ENCODE data around the gene CFAP65. TPM values are rescaled to one million over a fixed set of nuclear protein-coding genes. Genes with fewer than 3 reads are reported as not detected.

Gene CFAP65
- total RNA-seq, 1 donor from 2014 or later: not detected

- Mint-ChIP-seq H3K27ac (no peak overlapping the region), H3K27me3 (ENCODE audit: low read depth) (peaks cover 94% of the 10 kb centered on the region), H3K4me1 (peaks cover 26% of the 10 kb centered on the region), H3K36me3 (no peaks in the 10 kb centered on the region), H3K9me3 (no peaks in the 10 kb centered on the region), H3K4me3 (peak overlapping the region; percentile 43)
- no peak for TF ChIP-seq CTCF (IDR thresholded peaks at IDR 0.05; ENCODE audit: unreplicated experiment)
- DNase-seq (ENCODE audit: low spot score in 2 of 2, unreplicated experiment in 2 of 2): no peak
These were observed 55.8 kb downstream of the CFAP65 start for GRCh38 chr2:218985325-218986091.

GRCh38 chr2:218985021-218985324, 56.3 kb downstream of the CFAP65 start, which contains the start of gene FEV:
Gene FEV (minus strand): TSS chr2:218985184. CDS start chr2:218985075, 109 bp downstream.
- Mint-ChIP-seq H3K36me3 (no peaks in the 10 kb centered on the region), H3K27ac (no peak within 1 kb of the TSS), H3K9me3 (no peaks in the 10 kb centered on the region), H3K27me3 (ENCODE audit: low read depth) (peaks cover 93% of the 10 kb centered on the region), H3K4me1 (peaks cover 28% of the 10 kb centered on the region), H3K4me3 (peak within 1 kb of the TSS; percentile 64)
- no peak for DNase-seq (ENCODE audit: low spot score in 2 of 2, unreplicated experiment in 2 of 2)
- TF ChIP-seq CTCF (IDR thresholded peaks at IDR 0.05; ENCODE audit: unreplicated experiment): no peak

- no peak for DNase-seq (ENCODE audit: low spot score in 2 of 2, unreplicated experiment in 2 of 2)
- H3K27ac Mint-ChIP-seq: no peak overlapping the region
- peak overlapping the region; percentile 64 for H3K4me3 Mint-ChIP-seq
- H3K9me3 Mint-ChIP-seq: no peaks in the 10 kb centered on the region
- no peak for TF ChIP-seq CTCF (IDR thresholded peaks at IDR 0.05; ENCODE audit: unreplicated experiment)
- H3K36me3 Mint-ChIP-seq: no peaks in the 10 kb centered on the region
- peaks cover 93% of the 10 kb centered on the region for H3K27me3 Mint-ChIP-seq (ENCODE audit: low read depth)
- H3K4me1 Mint-ChIP-seq: peaks cover 31% of the 10 kb centered on the region
These were observed 56.9 kb downstream of the CFAP65 start for GRCh38 chr2:218984239-218985020.

- TF ChIP-seq CTCF (IDR thresholded peaks at IDR 0.05; ENCODE audit: unreplicated experiment): no peak
- Mint-ChIP-seq H3K4me1 (peaks cover 32% of the 10 kb centered on the region), H3K27me3 (ENCODE audit: low read depth) (peaks cover 92% of the 10 kb centered on the region), H3K36me3 (no peaks in the 10 kb centered on the region), H3K27ac (no peak overlapping the region), H3K4me3 (no peak overlapping the region), H3K9me3 (no peaks in the 10 kb centered on the region)
- DNase-seq (ENCODE audit: low spot score in 2 of 2, unreplicated experiment in 2 of 2): no peak
These were observed 57.4 kb downstream of the CFAP65 start for GRCh38 chr2:218983934-218984238.

- Mint-ChIP-seq H3K9me3 (no peaks in the 10 kb centered on the region), H3K4me1 (peaks cover 32% of the 10 kb centered on the region), H3K4me3 (no peak overlapping the region), H3K27me3 (ENCODE audit: low read depth) (peaks cover 92% of the 10 kb centered on the region), H3K36me3 (no peaks in the 10 kb centered on the region), H3K27ac (no peak overlapping the region)
- no peak for TF ChIP-seq CTCF (IDR thresholded peaks at IDR 0.05; ENCODE audit: unreplicated experiment)
- no peak for DNase-seq (ENCODE audit: low spot score in 2 of 2, unreplicated experiment in 2 of 2)
These were observed 57.9 kb downstream of the CFAP65 start for GRCh38 chr2:218983263-218983933.
